ENCODE measurements around the gene NOL7. TPM values are rescaled to one million over a fixed set of nuclear protein-coding genes. Genes with fewer than 3 reads are reported as not detected.

The NOL7 gene
- total and polyA plus RNA-seq, 9 of the 15 experiments (the other 6 are each of a cell fraction or from before 2014, with no cell fraction given) = 19.4 to 235 (median 157) TPM

DNA sequence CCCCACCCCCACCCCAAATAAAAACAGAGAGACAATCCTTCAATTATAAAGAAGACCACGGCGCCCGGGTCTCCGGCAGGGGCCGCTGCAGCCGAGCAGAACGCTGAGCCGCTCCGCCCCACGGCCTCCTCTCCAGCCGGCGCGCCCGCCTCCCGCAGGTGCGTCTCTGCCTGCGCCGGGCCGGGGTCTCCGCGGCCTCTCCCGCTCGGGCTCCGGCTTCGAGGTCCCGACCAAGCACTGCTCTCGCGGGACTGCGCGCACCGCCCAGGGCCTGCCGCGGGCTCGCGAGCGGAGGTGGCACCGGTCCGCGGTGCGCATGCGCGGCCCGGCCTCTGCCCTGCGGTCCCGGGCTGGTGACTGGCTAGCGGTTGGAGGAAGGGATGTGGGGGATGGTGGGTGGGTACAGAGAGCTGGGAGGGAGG, 41.0 kb upstream of the NOL7 start (continued):
- TF ChIP-seq ZNF165 (CRISPR knock-in tag; IDR thresholded peaks at IDR 0.05; ENCODE audit: borderline replicate concordance) (no peak), RBM39 (optimal IDR thresholded peaks at IDR 0.05; ENCODE audit: low read depth, low read length) (no peak), NBN (IDR thresholded peaks at IDR 0.05; ENCODE audit: low read depth) (no peak), SIN3B (IDR thresholded peaks at IDR 0.05; ENCODE audit: low read depth) (peak; percentile 74), ZNF79 (CRISPR knock-in tag; IDR thresholded peaks at IDR 0.05; ENCODE audit: low read depth) (no peak), FOXM1 (IDR thresholded peaks at IDR 0.05; ENCODE audit: low read depth) (no peak), FOXM1 (CRISPR knock-in tag; IDR thresholded peaks at IDR 0.05; ENCODE audit: low read depth) (no peak), GTF2A2 (tag; IDR thresholded peaks at IDR 0.05) (no peak), KAT7 (CRISPR knock-in tag; IDR thresholded peaks at IDR 0.05; ENCODE audit: borderline replicate concordance) (no peak), PCBP1 (IDR thresholded peaks at IDR 0.05; ENCODE audit: low read depth, low read length, poor library complexity, severe bottlenecking) (peak; percentile 46), RBBP5 (IDR thresholded peaks at IDR 0.05; ENCODE audit: borderline replicate concordance, insufficient read depth, low read length, poor library complexity, severe bottlenecking) (peak; percentile 41), ZNF408 (CRISPR knock-in tag; IDR thresholded peaks at IDR 0.05; ENCODE audit: low read depth) (no peak), PHB (CRISPR knock-in tag; IDR thresholded peaks at IDR 0.05) (no peak), JUN (IDR thresholded peaks at IDR 0.05; ENCODE audit: borderline replicate concordance, low read depth, low read length) (no peak), JUN (CRISPR knock-in tag; IDR thresholded peaks at IDR 0.05; ENCODE audit: borderline replicate concordance) (no peak), NCOA1 (IDR thresholded peaks at IDR 0.05; ENCODE audit: low read depth) (no peak), BRD9 (IDR thresholded peaks at IDR 0.05; ENCODE audit: low read depth, partially characterized antibody) (no peak), CEBPB (tag; IDR thresholded peaks at IDR 0.05) (no peak), TCF7 (IDR thresholded peaks at IDR 0.05; ENCODE audit: borderline replicate concordance) (no peak)
- TF ChIP-seq, protein P1, sequence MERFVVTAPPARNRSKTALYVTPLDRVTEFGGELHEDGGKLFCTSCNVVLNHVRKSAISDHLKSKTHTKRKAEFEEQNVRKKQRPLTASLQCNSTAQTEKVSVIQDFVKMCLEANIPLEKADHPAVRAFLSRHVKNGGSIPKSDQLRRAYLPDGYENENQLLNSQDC (CRISPR knock-in tag; IDR thresholded peaks at IDR 0.05) = no peak
- TF ChIP-seq, protein P2, sequence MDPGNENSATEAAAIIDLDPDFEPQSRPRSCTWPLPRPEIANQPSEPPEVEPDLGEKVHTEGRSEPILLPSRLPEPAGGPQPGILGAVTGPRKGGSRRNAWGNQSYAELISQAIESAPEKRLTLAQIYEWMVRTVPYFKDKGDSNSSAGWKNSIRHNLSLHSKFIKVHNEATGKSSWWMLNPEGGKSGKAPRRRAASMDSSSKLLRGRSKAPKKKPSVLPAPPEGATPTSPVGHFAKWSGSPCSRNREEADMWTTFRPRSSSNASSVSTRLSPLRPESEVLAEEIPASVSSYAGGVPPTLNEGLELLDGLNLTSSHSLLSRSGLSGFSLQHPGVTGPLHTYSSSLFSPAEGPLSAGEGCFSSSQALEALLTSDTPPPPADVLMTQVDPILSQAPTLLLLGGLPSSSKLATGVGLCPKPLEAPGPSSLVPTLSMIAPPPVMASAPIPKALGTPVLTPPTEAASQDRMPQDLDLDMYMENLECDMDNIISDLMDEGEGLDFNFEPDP (CRISPR knock-in tag; IDR thresholded peaks at IDR 0.05) = no peak
- TF ChIP-seq, protein P3, sequence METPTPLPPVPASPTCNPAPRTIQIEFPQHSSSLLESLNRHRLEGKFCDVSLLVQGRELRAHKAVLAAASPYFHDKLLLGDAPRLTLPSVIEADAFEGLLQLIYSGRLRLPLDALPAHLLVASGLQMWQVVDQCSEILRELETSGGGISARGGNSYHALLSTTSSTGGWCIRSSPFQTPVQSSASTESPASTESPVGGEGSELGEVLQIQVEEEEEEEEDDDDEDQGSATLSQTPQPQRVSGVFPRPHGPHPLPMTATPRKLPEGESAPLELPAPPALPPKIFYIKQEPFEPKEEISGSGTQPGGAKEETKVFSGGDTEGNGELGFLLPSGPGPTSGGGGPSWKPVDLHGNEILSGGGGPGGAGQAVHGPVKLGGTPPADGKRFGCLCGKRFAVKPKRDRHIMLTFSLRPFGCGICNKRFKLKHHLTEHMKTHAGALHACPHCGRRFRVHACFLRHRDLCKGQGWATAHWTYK (CRISPR knock-in tag; IDR thresholded peaks at IDR 0.05) = no peak
- TF ChIP-seq, protein P4, sequence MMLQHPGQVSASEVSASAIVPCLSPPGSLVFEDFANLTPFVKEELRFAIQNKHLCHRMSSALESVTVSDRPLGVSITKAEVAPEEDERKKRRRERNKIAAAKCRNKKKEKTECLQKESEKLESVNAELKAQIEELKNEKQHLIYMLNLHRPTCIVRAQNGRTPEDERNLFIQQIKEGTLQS (IDR thresholded peaks at IDR 0.05) = no peak
- TF ChIP-seq, protein P4 (CRISPR knock-in tag; conservative IDR thresholded peaks at IDR 0.05) = no peak
- TF ChIP-seq, protein P5, sequence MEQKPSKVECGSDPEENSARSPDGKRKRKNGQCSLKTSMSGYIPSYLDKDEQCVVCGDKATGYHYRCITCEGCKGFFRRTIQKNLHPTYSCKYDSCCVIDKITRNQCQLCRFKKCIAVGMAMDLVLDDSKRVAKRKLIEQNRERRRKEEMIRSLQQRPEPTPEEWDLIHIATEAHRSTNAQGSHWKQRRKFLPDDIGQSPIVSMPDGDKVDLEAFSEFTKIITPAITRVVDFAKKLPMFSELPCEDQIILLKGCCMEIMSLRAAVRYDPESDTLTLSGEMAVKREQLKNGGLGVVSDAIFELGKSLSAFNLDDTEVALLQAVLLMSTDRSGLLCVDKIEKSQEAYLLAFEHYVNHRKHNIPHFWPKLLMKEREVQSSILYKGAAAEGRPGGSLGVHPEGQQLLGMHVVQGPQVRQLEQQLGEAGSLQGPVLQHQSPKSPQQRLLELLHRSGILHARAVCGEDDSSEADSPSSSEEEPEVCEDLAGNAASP (IDR thresholded peaks at IDR 0.05) = no peak
- TF ChIP-seq, protein P6, sequence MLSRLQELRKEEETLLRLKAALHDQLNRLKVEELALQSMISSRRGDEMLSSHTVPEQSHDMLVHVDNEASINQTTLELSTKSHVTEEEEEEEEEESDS (CRISPR knock-in tag; IDR thresholded peaks at IDR 0.05) = no peak
